GM20000 (cell line): ENCODE data around the gene MLLT6.

Experiments used
- DNase-seq: peaks from one replicate; pipeline ENCODE4 v3.0.0; 2012; ENCODE audit warnings: low spot score
- CTCF ChIP-seq: IDR thresholded peaks from 2 replicates; pipeline ENCODE4 v1.5.1; 2012; ENCODE audit warnings: mild to moderate bottlenecking, control low read depth; ENCODE audit errors: extremely low read depth, missing control alignments

The MLLT6 gene

GRCh38 chr17:38753071-38753506 lies 48.0 kb downstream of the MLLT6 start:
- no peak for DNase-seq
- no peak for TF ChIP-seq CTCF

GRCh38 chr17:38761612-38762011 lies 56.5 kb downstream of the MLLT6 start:
- no peak for DNase-seq
- peak; percentile 19 for TF ChIP-seq CTCF

- no peak for TF ChIP-seq CTCF
- no peak for DNase-seq
These were observed 57.2 kb downstream of the MLLT6 start for GRCh38 chr17:38762231-38762630.

- TF ChIP-seq CTCF, result no peak
- no peak for DNase-seq
These were observed 61.3 kb downstream of the MLLT6 start for GRCh38 chr17:38766341-38766740.

GRCh38 chr17:38768417-38768816 lies 63.3 kb downstream of the MLLT6 start:
- no peak for TF ChIP-seq CTCF
- no peak for DNase-seq

- no peak for TF ChIP-seq CTCF
- DNase-seq, result no peak
These were observed 68.2 kb downstream of the MLLT6 start for GRCh38 chr17:38773258-38773657.

- TF ChIP-seq CTCF, result no peak
- no peak for DNase-seq
These were observed 72.7 kb downstream of the MLLT6 start for GRCh38 chr17:38777641-38778250.
